Measurements from ENCODE around the gene DNAH10. TPM values are rescaled to one million over a fixed set of nuclear protein-coding genes. Genes with fewer than 3 reads are reported as not detected.
A peak's percentile ranks its signal among the peaks of the same experiment; 100 is the strongest.

The DNAH10 gene
- total RNA-seq, 3 donors from 2014 or later = 0.14 to 0.24 (median 0.20) TPM

DNA sequence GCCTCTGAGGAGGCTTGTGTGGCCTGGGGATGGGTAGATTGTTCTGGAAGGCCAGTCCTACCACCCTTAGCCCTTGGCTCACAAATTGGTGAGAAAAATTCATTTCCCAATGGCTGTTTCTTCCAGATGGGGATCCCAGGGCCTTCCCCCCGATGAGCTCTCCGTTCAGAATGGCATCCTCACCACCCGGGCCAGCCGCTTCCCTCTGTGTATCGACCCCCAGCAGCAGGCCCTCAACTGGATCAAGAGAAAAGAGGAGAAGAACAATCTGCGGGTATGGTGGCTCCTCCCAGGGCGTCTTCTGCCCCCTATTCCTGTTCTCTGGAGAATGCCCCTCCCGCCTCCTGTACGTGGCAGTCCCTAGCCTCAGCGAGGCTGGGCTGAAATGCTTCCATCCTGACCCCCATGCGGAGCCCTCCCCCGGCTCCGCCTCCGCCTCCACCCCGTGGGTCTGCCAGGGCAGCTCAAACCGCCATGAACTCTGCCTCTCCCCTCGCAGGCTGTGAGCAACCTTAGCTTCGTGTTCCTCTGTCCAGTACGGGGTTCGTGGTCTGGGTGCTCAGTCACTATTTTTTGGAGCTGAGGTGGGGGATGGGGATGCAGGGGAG lies 152.7 kb downstream of the DNAH10 start:
- Mint-ChIP-seq H3K4me3 (no peak overlapping the region), H3K4me1 (ENCODE audit: low read depth) (peaks cover 11% of the 10 kb centered on the region), H3K27me3 (ENCODE audit: low read depth) (peaks cover 3% of the 10 kb centered on the region), H3K36me3 (ENCODE audit: insufficient read depth) (no peaks in the 10 kb centered on the region), H3K9me3 (no peaks in the 10 kb centered on the region)
- DNase-seq (no peak), ATAC-seq (no peak)

- Mint-ChIP-seq H3K36me3 (ENCODE audit: insufficient read depth) (no peaks in the 10 kb centered on the region), H3K4me1 (ENCODE audit: low read depth) (peaks cover 12% of the 10 kb centered on the region), H3K9me3 (no peaks in the 10 kb centered on the region), H3K27me3 (ENCODE audit: low read depth) (peaks cover 3% of the 10 kb centered on the region), H3K4me3 (peak overlapping the region; percentile 22)
- ATAC-seq (peak; percentile 95 to 99), DNase-seq (peak; percentile 58)
These were observed 154.6 kb downstream of the DNAH10 start for GRCh38 chr12:123916729-123917128.

DNA sequence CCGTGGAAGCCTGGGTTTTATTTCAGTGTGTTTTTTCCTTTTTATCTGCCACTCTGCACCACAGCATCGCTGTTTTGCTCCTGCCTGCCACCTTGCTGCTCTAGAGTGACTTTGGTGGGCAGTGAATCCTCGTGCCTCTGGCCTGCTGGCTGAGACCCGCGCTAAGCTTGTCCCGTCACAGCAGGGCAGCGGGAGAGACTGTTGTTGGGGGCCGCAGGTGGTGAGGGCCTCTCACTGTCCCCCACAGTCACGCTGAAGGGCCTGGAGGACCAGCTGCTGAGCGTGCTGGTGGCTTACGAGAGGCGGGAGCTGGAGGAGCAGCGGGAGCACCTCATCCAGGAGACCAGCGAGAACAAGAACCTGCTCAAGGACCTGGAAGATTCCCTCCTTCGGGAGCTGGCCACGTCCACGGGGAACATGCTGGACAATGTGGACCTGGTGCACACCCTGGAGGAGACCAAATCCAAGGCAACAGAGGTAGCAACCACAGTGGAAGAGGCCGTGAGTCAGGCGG lies 155.3 kb downstream of the DNAH10 start:
- Mint-ChIP-seq H3K27me3 (ENCODE audit: low read depth) (peaks cover 3% of the 10 kb centered on the region), H3K4me3 (no peak overlapping the region), H3K36me3 (ENCODE audit: insufficient read depth) (no peaks in the 10 kb centered on the region), H3K4me1 (ENCODE audit: low read depth) (peaks cover 12% of the 10 kb centered on the region), H3K9me3 (no peaks in the 10 kb centered on the region)
- no peak for DNase-seq
- ATAC-seq = no peak

GRCh38 chr12:123919980-123920360 lies 157.9 kb downstream of the DNAH10 start:
- Mint-ChIP-seq H3K9me3 (no peaks in the 10 kb centered on the region), H3K27me3 (ENCODE audit: low read depth) (peaks cover 3% of the 10 kb centered on the region), H3K4me1 (ENCODE audit: low read depth) (peaks cover 14% of the 10 kb centered on the region), H3K36me3 (ENCODE audit: insufficient read depth) (no peaks in the 10 kb centered on the region), H3K4me3 (no peak overlapping the region)
- DNase-seq = no peak
- no peak for ATAC-seq

DNA sequence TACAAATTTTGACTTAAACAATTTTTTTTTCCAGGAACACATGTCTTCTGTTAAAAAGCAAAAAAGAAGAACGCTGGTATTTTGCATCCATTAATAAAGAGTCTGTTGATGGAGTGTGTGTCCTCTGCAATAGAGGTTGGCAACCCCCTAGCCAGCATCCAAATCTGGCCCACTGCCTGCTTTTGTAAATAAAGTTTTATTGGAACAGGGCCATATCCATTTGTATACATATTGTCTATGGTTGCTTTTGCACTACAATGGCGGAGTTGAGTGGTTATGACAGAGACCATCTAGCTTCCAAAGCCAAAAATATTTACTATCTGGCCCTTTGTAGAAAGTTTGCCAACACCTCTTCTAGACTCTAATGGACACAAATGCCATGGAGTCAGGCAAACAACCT lies 160.9 kb downstream of the DNAH10 start:
- Mint-ChIP-seq H3K4me3 (no peak overlapping the region), H3K9me3 (no peaks in the 10 kb centered on the region), H3K36me3 (ENCODE audit: insufficient read depth) (no peaks in the 10 kb centered on the region), H3K4me1 (ENCODE audit: low read depth) (peaks cover 5% of the 10 kb centered on the region), H3K27me3 (ENCODE audit: low read depth) (peaks cover 3% of the 10 kb centered on the region)
- ATAC-seq (no peak), DNase-seq (no peak)

DNA sequence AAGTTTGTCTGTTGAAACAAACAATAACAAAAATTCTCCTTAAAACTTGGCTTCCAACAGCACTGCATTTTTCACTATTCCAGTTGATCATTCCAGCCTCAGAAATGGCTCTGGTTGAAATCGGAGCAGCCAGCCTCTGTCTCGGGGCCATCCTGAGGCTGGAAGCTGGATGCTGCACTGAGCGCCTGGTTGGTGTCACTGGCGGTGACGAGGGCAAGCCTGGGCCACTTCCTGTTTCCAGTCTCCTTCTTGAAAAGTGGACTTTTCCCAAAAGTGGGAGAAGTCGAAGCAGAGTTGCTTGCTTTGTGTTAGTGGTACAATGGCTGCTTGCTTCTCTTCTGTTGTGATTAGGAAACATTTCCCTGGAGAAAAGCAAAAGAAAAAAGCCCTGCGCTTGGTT lies 161.8 kb downstream of the DNAH10 start:
- Mint-ChIP-seq H3K9me3 (no peaks in the 10 kb centered on the region), H3K36me3 (ENCODE audit: insufficient read depth) (no peaks in the 10 kb centered on the region), H3K4me1 (ENCODE audit: low read depth) (peaks cover 5% of the 10 kb centered on the region), H3K27me3 (ENCODE audit: low read depth) (peaks cover 3% of the 10 kb centered on the region), H3K4me3 (no peak overlapping the region)
- no peak for ATAC-seq
- no peak for DNase-seq

- H3K4me1 Mint-ChIP-seq (ENCODE audit: low read depth) = peaks cover 5% of the 10 kb centered on the region
- H3K4me3 Mint-ChIP-seq = no peak overlapping the region
- H3K36me3 Mint-ChIP-seq (ENCODE audit: insufficient read depth) = no peaks in the 10 kb centered on the region
- H3K9me3 Mint-ChIP-seq = no peaks in the 10 kb centered on the region
- H3K27me3 Mint-ChIP-seq (ENCODE audit: low read depth) = peaks cover 2% of the 10 kb centered on the region
- no peak for DNase-seq
- ATAC-seq = no peak
These were observed 162.4 kb downstream of the DNAH10 start for GRCh38 chr12:123924539-123924938.

GRCh38 chr12:123928274-123928865 lies 166.3 kb downstream of the DNAH10 start:
- Mint-ChIP-seq H3K4me3 (no peak overlapping the region), H3K36me3 (ENCODE audit: insufficient read depth) (no peaks in the 10 kb centered on the region), H3K9me3 (no peaks in the 10 kb centered on the region), H3K4me1 (ENCODE audit: low read depth) (peaks cover 15% of the 10 kb centered on the region), H3K27me3 (ENCODE audit: low read depth) (no peaks in the 10 kb centered on the region)
- no peak for ATAC-seq
- no peak for DNase-seq

- Mint-ChIP-seq H3K9me3 (no peaks in the 10 kb centered on the region), H3K4me1 (ENCODE audit: low read depth) (peaks cover 19% of the 10 kb centered on the region), H3K27me3 (ENCODE audit: low read depth) (no peaks in the 10 kb centered on the region), H3K4me3 (no peak overlapping the region), H3K36me3 (ENCODE audit: insufficient read depth) (no peaks in the 10 kb centered on the region)
- no peak for DNase-seq
- no peak for ATAC-seq
These were observed 166.8 kb downstream of the DNAH10 start for GRCh38 chr12:123928897-123929296.

GRCh38 chr12:123929946-123930583 lies 168.0 kb downstream of the DNAH10 start:
- no peak for ATAC-seq
- H3K4me3 Mint-ChIP-seq = no peak overlapping the region
- DNase-seq = no peak
- no peaks in the 10 kb centered on the region for H3K36me3 Mint-ChIP-seq (ENCODE audit: insufficient read depth)
- H3K27me3 Mint-ChIP-seq (ENCODE audit: low read depth) = no peaks in the 10 kb centered on the region
- H3K4me1 Mint-ChIP-seq (ENCODE audit: low read depth) = peaks cover 19% of the 10 kb centered on the region
- no peaks in the 10 kb centered on the region for H3K9me3 Mint-ChIP-seq

- no peaks in the 10 kb centered on the region for H3K27me3 Mint-ChIP-seq (ENCODE audit: low read depth)
- ATAC-seq (peak; percentile 84 to 88), DNase-seq (peak; percentile 27)
- peak overlapping the region; percentile 59 for H3K4me3 Mint-ChIP-seq
- no peaks in the 10 kb centered on the region for H3K9me3 Mint-ChIP-seq
- H3K36me3 Mint-ChIP-seq (ENCODE audit: insufficient read depth) = peaks cover 6% of the 10 kb centered on the region
- peaks cover 26% of the 10 kb centered on the region for H3K4me1 Mint-ChIP-seq (ENCODE audit: low read depth)
These were observed 169.7 kb downstream of the DNAH10 start for GRCh38 chr12:123931686-123932321.

- no peak overlapping the region for H3K4me3 Mint-ChIP-seq
- no peak for ATAC-seq
- no peaks in the 10 kb centered on the region for H3K27me3 Mint-ChIP-seq (ENCODE audit: low read depth)
- peaks cover 6% of the 10 kb centered on the region for H3K36me3 Mint-ChIP-seq (ENCODE audit: insufficient read depth)
- no peak for DNase-seq
- H3K4me1 Mint-ChIP-seq (ENCODE audit: low read depth) = peaks cover 36% of the 10 kb centered on the region
- H3K9me3 Mint-ChIP-seq = no peaks in the 10 kb centered on the region
These were observed 171.1 kb downstream of the DNAH10 start for GRCh38 chr12:123933214-123933613.

DNA sequence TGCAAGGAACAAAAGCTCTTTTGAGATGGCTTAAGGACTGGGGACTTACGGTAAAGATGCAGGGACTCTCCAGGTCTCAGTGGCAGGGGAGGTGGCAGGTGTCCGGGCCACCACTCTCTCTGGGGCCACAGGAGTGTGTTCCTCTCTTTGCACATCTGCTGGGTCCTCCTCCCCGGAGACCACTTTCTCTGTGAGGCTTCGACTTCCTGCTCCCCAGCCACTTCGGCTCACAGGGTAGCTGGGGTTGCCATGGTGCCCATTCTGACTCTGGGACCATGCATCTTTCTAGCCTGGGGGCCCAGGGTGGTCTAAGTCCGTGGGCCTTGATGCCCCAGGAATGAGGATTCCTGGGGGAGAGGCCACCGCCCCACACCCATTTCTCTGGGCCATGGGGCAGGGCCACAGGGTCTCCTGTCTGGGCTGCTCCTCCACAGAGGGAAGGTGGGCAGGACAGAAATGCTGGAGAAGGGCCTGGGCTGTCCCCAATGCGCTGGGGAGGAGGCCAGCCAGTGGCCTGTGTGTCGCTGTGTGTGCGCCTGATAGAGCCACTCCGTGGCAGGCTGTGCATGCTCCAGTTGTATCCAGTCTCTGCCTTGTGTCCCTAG lies 172.0 kb downstream of the DNAH10 start:
- DNase-seq (no peak), ATAC-seq (no peak)
- Mint-ChIP-seq H3K4me1 (ENCODE audit: low read depth) (peaks cover 45% of the 10 kb centered on the region), H3K4me3 (no peak overlapping the region), H3K9me3 (no peaks in the 10 kb centered on the region), H3K36me3 (ENCODE audit: insufficient read depth) (peaks cover 6% of the 10 kb centered on the region), H3K27me3 (ENCODE audit: low read depth) (no peaks in the 10 kb centered on the region)

- H3K4me3 Mint-ChIP-seq = no peak overlapping the region
- DNase-seq (no peak), ATAC-seq (no peak)
- H3K27me3 Mint-ChIP-seq (ENCODE audit: low read depth) = no peaks in the 10 kb centered on the region
- no peaks in the 10 kb centered on the region for H3K9me3 Mint-ChIP-seq
- peaks cover 6% of the 10 kb centered on the region for H3K36me3 Mint-ChIP-seq (ENCODE audit: insufficient read depth)
- H3K4me1 Mint-ChIP-seq (ENCODE audit: low read depth) = peaks cover 47% of the 10 kb centered on the region
These were observed 172.7 kb downstream of the DNAH10 start for GRCh38 chr12:123934829-123935228.

Measured in activated T-cell treated with anti-CD3 and anti-CD28 coated beads, Interleukin-2, amount 50 U/mL, for 4 hours (primary cell).